ENCODE data around the gene MRPS22. TPM values are rescaled to one million over a fixed set of nuclear protein-coding genes. Genes with fewer than 3 reads are reported as not detected.

Gene MRPS22
- total RNA-seq, 6 donors from 2014 or later, result 17.8 to 48.3 (median 33.1) TPM

DNA sequence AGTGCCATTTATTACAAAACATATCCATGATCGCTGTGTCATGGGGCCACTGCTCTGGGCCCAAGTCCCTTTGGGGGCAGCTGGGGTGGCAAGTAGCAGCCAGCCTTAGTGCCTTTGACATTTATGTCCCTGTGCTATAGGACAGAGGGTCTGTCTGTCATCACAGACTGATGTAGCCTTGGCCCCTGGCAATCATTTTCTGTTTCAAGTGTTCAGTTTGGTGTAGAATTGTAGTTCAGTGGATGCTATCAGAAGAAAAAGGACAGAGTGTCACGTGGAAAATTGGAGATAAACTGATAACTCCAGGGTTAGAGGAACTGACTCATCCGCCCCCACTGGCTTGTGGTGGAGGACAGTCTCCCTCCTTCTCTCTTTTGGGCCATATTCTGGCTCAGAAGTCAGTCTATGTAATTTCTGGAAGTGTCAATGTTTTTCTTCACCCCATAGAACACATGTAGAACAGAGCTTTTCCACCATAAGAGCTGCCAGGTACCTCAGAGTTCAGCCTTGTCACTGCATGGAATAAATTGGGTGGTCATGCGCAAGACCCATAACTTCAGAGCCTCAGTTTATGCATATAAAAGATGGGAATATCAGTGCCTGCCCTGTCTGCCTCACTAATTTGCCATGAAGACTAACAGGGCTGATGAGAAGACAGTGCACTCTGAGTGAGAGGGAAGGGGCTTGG is 4.5 kb upstream of the MRPS22 start:
- Histone ChIP-seq H3K9me3 (no peaks in the 10 kb centered on the region), H3K27me3 (no peaks in the 10 kb centered on the region), H3K4me1 (peaks cover under 1 to 6% (median 3%) of the 10 kb centered on the region in 4 donors), H3K4me3 (no peak overlapping the region), H3K36me3 (no peaks in the 10 kb centered on the region), H3K27ac (no peak overlapping the region)
- WGBS, 2 donors, result 55 to 60% methylated on average over 4 of the region's 4 CpGs
- DNase-seq (no peak), ATAC-seq (ENCODE audit: low FRiP score in 2 of 2) (no peak)
- TF ChIP-seq EP300 (IDR thresholded peaks at IDR 0.05), result no peak
- TF ChIP-seq CTCF (IDR thresholded peaks at IDR 0.05), result no peak
- no peak for TF ChIP-seq POLR2A (IDR thresholded peaks at IDR 0.05)
- TF ChIP-seq POLR2AphosphoS5 (IDR thresholded peaks at IDR 0.05), result no peak

DNA sequence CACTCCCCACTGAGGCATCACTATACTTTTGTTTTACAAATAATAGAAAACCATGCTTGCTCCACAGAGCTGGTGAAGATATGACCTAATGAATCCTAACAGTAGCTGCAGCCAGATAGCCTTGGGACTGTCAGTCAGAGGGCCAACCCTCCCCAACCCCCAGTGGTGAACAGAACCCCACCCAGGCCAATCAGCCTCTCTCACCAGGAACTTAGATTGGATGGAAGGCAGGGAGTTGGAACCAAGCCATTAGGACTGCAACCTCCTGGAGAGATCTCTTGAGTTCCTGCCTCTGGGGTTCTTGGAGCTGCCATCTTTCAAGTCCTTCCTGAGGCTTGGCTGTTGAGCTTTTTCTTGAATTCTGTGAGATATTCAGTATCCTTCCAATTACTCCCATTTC is 3.0 kb upstream of the MRPS22 start:
- Histone ChIP-seq H3K36me3 (no peaks in the 10 kb centered on the region), H3K4me1 (peaks cover 13 to 20% (median 16%) of the 10 kb centered on the region in 4 donors), H3K9me3 (no peaks in the 10 kb centered on the region), H3K27ac (no peak overlapping the region), H3K4me3 (no peak overlapping the region), H3K27me3 (no peaks in the 10 kb centered on the region)
- TF ChIP-seq CTCF (IDR thresholded peaks at IDR 0.05), result no peak
- no peak for TF ChIP-seq POLR2A (IDR thresholded peaks at IDR 0.05)
- TF ChIP-seq POLR2AphosphoS5 (IDR thresholded peaks at IDR 0.05), result no peak
- no peak for TF ChIP-seq EP300 (IDR thresholded peaks at IDR 0.05)
- no peak for DNase-seq
- ATAC-seq (ENCODE audit: low FRiP score in 2 of 2), result no peak

DNA sequence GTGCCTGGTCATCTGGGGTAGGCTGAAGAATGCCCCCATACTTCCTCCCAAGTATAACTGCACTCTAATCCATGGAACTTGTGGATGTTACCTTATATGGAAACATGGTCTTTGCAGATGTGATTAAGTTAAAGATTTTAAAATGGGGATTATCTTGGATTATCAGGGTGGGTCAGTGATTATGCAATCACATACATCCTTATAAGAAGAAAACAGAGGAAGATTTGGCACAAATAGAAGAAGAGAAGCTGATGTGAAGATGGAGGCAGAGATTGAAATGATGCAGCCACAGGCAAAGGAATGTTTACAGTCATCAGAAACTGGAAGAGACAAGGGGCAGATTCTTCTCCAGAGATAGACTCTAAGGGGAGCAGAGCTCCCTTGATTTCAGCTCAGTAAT is 1.8 kb upstream of the MRPS22 start:
- Histone ChIP-seq H3K4me1 (peaks cover 13 to 25% (median 18%) of the 10 kb centered on the region in 4 donors), H3K36me3 (peaks cover 0 to 7% (median 0%) of the 10 kb centered on the region in 4 donors), H3K9me3 (no peaks in the 10 kb centered on the region), H3K27me3 (no peaks in the 10 kb centered on the region), H3K4me3 (no peak overlapping the region), H3K27ac (no peak overlapping the region)
- no peak for ATAC-seq (ENCODE audit: low FRiP score in 2 of 2)
- TF ChIP-seq CTCF (IDR thresholded peaks at IDR 0.05) (no peak), POLR2AphosphoS5 (IDR thresholded peaks at IDR 0.05) (no peak), EP300 (IDR thresholded peaks at IDR 0.05) (no peak), POLR2A (IDR thresholded peaks at IDR 0.05) (no peak)
- no peak for DNase-seq

DNA sequence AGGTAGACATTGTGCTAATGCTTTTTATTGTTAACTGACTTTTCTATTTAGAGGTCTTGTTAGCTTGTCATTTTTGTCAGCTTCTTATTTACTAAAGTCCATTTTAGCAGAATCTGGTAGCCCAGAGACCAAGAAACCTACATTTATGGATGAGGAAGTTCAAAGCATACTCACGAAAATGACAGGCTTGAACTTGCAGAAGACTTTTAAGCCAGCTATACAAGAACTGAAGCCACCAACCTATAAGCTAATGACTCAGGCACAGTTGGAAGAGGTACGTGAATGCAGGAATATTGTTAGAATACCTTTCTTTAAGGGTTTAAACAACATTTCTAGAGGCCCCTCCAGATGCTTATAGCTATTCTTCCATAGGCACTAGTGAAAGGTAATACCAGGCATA is 3.0 kb downstream of the MRPS22 start:
- Histone ChIP-seq H3K4me3 (no peak overlapping the region), H3K4me1 (peaks cover 13 to 25% (median 18%) of the 10 kb centered on the region in 4 donors), H3K27ac (no peak overlapping the region), H3K36me3 (peaks cover 9 to 54% (median 26%) of the 10 kb centered on the region in 4 donors), H3K27me3 (no peaks in the 10 kb centered on the region), H3K9me3 (no peaks in the 10 kb centered on the region)
- WGBS, 2 donors, result 89 to 93% methylated on average over 2 of the region's 2 CpGs
- DNase-seq (no peak), ATAC-seq (ENCODE audit: low FRiP score in 2 of 2) (no peak)
- TF ChIP-seq POLR2A (IDR thresholded peaks at IDR 0.05) (no peak), CTCF (IDR thresholded peaks at IDR 0.05) (no peak), EP300 (IDR thresholded peaks at IDR 0.05) (no peak), POLR2AphosphoS5 (IDR thresholded peaks at IDR 0.05) (no peak)
